ENCODE results near the gene POU4F2.
"Not testable (repeated sequence)": the region's sequence is repeated elsewhere in the genome, so short reads cannot be mapped to it uniquely, and the experiment has no call there.

Gene POU4F2

GRCh38 chr4:146654687-146655520, 16.2 kb downstream of the POU4F2 start:
- no peak for DNase-seq

GRCh38 chr4:146655521-146655856, 16.8 kb downstream of the POU4F2 start:
- DNase-seq: no peak

GRCh38 chr4:146661367-146661766, 22.7 kb downstream of the POU4F2 start:
- no peak for DNase-seq

- not testable (repeated sequence) for DNase-seq
Measured at GRCh38 chr4:146663968-146664311, 25.2 kb downstream of the POU4F2 start.

- no peak for DNase-seq
Measured at GRCh38 chr4:146674829-146675570, 36.3 kb downstream of the POU4F2 start.

All from inflammatory macrophage (primary cell).